K562 (cell line): ENCODE measurements around the gene FHIP2A. TPM values are rescaled to one million over a fixed set of nuclear protein-coding genes. Genes with fewer than 3 reads are reported as not detected.

Experiments
- ATAC-seq: fragments of 200-7000 bp; cut with Tn5 transposase; 3 replicates; pipeline ENCODE4 v1.9.1; 2020; ENCODE audit warnings: moderate library complexity
- BruUV-seq: library from RNA; stranded (reverse); fragments of 400-500 nt; replicated peaks from 2 replicates; lab custom pipeline; 2021; lab: Mats Ljungman, UMichigan
- CTCF ChIA-PET: fragments of 300-600 bp; formaldehyde crosslinking; extraction: SDS; loops from one replicate; lab custom pipeline; 2021; ENCODE audit warnings: low intra/inter-chr PET ratio; lab: Yijun Ruan, JAX
- POLR2A ChIA-PET: fragments of 300-600, 350-650 bp; sonication (Branson Sonifier 250); formaldehyde crosslinking; extraction: SDS; loops from one replicate; lab custom pipeline; 2021; ENCODE audit warnings: antibody characterized with exemption, inconsistent platforms; lab: Yijun Ruan, JAX
- DNase-seq, 4 experiments: peaks; one replicate each; pipeline versions ENCODE4 v3.0.0 to v3.0.0-alpha.2; 2011 to 2018; ENCODE audit warnings: low spot score in 3 of 4, mixed read lengths in 3 of 4; ENCODE audit errors: extremely low read depth in 1 of 4
- FAIRE-seq: peaks from 2 replicates; lab custom pipeline; 2011; peaks lifted over from hg19 to GRCh38; lab: Jason Lieb, UNC
- H2AFZ ChIP-seq: 2 replicates; pipeline ENCODE4 v1.6.0; 2011; ENCODE audit warnings: low read depth, low read length, control low read depth, inconsistent platforms
- H3K27ac ChIP-seq: fragments of 200-600 bp; 3 replicates; pipeline ENCODE4 v1.8.0; 2011; ENCODE audit warnings: low read depth, mild to moderate bottlenecking, control low read depth, inconsistent platforms, low read length, moderate library complexity, mixed read lengths; ENCODE audit errors: extremely low read depth
- H3K27me3 ChIP-seq, 2 experiments: fragments of 300-600 bp in 1 of 2; 2 replicates in 1 of 2; 3 replicates in 1 of 2; pipeline versions ENCODE4 v1.6.0 to v1.8.0; 2011; ENCODE audit warnings: inconsistent platforms in 2 of 2, low read length in 2 of 2, mild to moderate bottlenecking in 1 of 2, mixed read lengths in 1 of 2, moderate library complexity in 1 of 2; ENCODE audit not compliant: control insufficient read depth in 2 of 2, insufficient read depth in 2 of 2
- H3K36me3 ChIP-seq: fragments of 300-600 bp; 3 replicates; pipeline ENCODE4 v1.8.0; 2011; ENCODE audit warnings: mild to moderate bottlenecking, low read length, inconsistent platforms; ENCODE audit not compliant: control insufficient read depth, insufficient read depth
- H3K4me1 ChIP-seq, 2 experiments: fragments of 200-600 bp in 1 of 2; replicated peaks in 1 of 2; 2 replicates in 1 of 2; 3 replicates in 1 of 2; pipeline versions ENCODE4 v1.5.1 to v1.8.0; 2011; ENCODE audit warnings: inconsistent platforms in 2 of 2, low read length in 2 of 2, mild to moderate bottlenecking in 1 of 2, mixed read lengths in 1 of 2, moderate library complexity in 1 of 2; ENCODE audit not compliant: control insufficient read depth in 2 of 2, insufficient read depth in 2 of 2
- H3K4me2 ChIP-seq: 2 replicates; pipeline ENCODE4 v1.6.1; 2011; ENCODE audit warnings: low read length, control low read depth, inconsistent platforms, mixed read lengths; ENCODE audit not compliant: insufficient read depth
- H3K4me3 ChIP-seq: fragments of 200-600 bp; sonication (generic), shearing (Covaris generic); 2 replicates; pipeline ENCODE4 v1.5.1; 2016; ENCODE audit warnings: control low read depth, inconsistent platforms
- H3K79me2 ChIP-seq: fragments of 200-600 bp; 3 replicates; pipeline ENCODE4 v1.8.0; 2011; ENCODE audit warnings: low read length, inconsistent platforms; ENCODE audit not compliant: control insufficient read depth, insufficient read depth
- H3K9ac ChIP-seq, 2 experiments: 2 replicates each; pipeline versions ENCODE4 v1.6.0 to v1.6.1; 2011; ENCODE audit warnings: low read depth in 2 of 2, low read length in 2 of 2, control low read depth in 1 of 2, inconsistent platforms in 1 of 2, mild to moderate bottlenecking in 1 of 2, mixed read lengths in 1 of 2; ENCODE audit not compliant: insufficient read depth in 1 of 2
- H3K9me1 ChIP-seq: one replicate; pipeline ENCODE4 v1.6.0; 2011; ENCODE audit warnings: inconsistent platforms, mild to moderate bottlenecking, low read length, moderate library complexity; ENCODE audit not compliant: control insufficient read depth, insufficient read depth
- H3K9me3 ChIP-seq: replicated peaks from 2 replicates; pipeline ENCODE4 v1.5.1; 2011; ENCODE audit warnings: low read depth, low read length, inconsistent platforms; ENCODE audit not compliant: control insufficient read depth, insufficient read depth
- H4K20me1 ChIP-seq: replicated peaks from 2 replicates; pipeline ENCODE4 v1.6.1; 2011; ENCODE audit warnings: low read length, inconsistent platforms, mixed read lengths; ENCODE audit not compliant: control insufficient read depth, insufficient read depth
- ARHGAP35 ChIP-seq: fragments of 450-650 bp; IDR thresholded peaks from 2 replicates; pipeline ENCODE4 v1.6.1; 2018; ENCODE audit not compliant: partially characterized antibody
- DLX4 ChIP-seq: fragments of 250-450 bp; sonication (Bioruptor Pico); IDR thresholded peaks from 2 replicates; pipeline ENCODE4 v1.6.1; 2021; ENCODE audit warnings: mild to moderate bottlenecking
- ETS2 ChIP-seq: IDR thresholded peaks from 2 replicates; pipeline ENCODE4 v1.6.1; 2016; ENCODE audit warnings: borderline replicate concordance, missing genetic modification characterization, mild to moderate bottlenecking, moderate library complexity, missing compliant biosample characterization; ENCODE audit not compliant: poor library complexity, severe bottlenecking
- NCOR1 ChIP-seq: fragments of 450-650 bp; IDR thresholded peaks from 2 replicates; pipeline ENCODE4 v1.6.1; 2016; ENCODE audit warnings: mild to moderate bottlenecking, moderate library complexity
- RBM25 ChIP-seq: fragments of 200-400 bp; formaldehyde crosslinking; IDR thresholded peaks from 2 replicates; pipeline ENCODE4 v1.6.1; 2018; ENCODE audit warnings: low read length, low read depth, moderate library complexity; ENCODE audit not compliant: severe bottlenecking
- SNIP1 ChIP-seq: fragments of 450-650 bp; IDR thresholded peaks from 2 replicates; pipeline ENCODE4 v1.7.1; 2017; ENCODE audit warnings: low read depth, mild to moderate bottlenecking
- SP1 ChIP-seq: sonication (generic); formaldehyde crosslinking; IDR thresholded peaks from 2 replicates; pipeline ENCODE4 v1.8.1; 2022; ENCODE audit warnings: mild to moderate bottlenecking, missing genetic modification reagents
- SRSF9 ChIP-seq: fragments of 200-400 bp; formaldehyde crosslinking; IDR thresholded peaks from 2 replicates; pipeline ENCODE4 v1.6.1; 2017; ENCODE audit warnings: low read depth, low read length, borderline replicate concordance
- U2AF2 ChIP-seq: fragments of 200-400 bp; formaldehyde crosslinking; optimal IDR thresholded peaks from 2 replicates; pipeline ENCODE3; 2017; ENCODE audit warnings: low read depth, mild to moderate bottlenecking, low read length
- ZNF696 ChIP-seq: fragments of 250-450 bp; sonication (Bioruptor Pico); conservative IDR thresholded peaks from 2 replicates; pipeline ENCODE4 v1.4.0; 2020; ENCODE audit warnings: mild to moderate bottlenecking, moderate library complexity
- WGBS: fragments of 100-300 bp; shearing (Covaris generic); methylation state at CpG from one replicate; pipeline ENCODE4 v1.1.6; 2016; ENCODE audit warnings: low coverage, mixed read lengths; ENCODE audit not compliant: insufficient coverage; ENCODE audit errors: missing lambda C conversion rate; 5-methylcytosine and 5-hydroxymethylcytosine counted together
- in situ Hi-C: fragments of 300-500 bp; cut with MboI; formaldehyde crosslinking; loops from 4 replicates; pipeline ENCODE4 v1.15.0; 2018; ENCODE audit warnings: inconsistent platforms, mixed read lengths
- intact Hi-C: fragments of 100-400 bp; cut with micrococcal nuclease; formaldehyde crosslinking; loops from 2 replicates; pipeline ENCODE4 v1.14.2; 2022
- polyA plus RNA-seq, 8 experiments: library from polyadenylated mRNA; depleted of rRNA in 4 of 8; stranded (reverse) in 5 of 8; unstranded in 3 of 8; fragments of >200 nt; fragmentation: Nextera tagmentation in 2 of 8; fragmentation: Illumina TruSeq in 1 of 8; extraction: Ambion mirVana in 2 of 8; extraction: Trizol in 1 of 8; gene quantifications; 2 replicates each; pipeline versions ENCODE4 v1.2.1 to v1.2.3, GENCODE V29; 2011 to 2014; ENCODE audit warnings: inconsistent platforms in 1 of 8, missing spikeins in 1 of 8
- total RNA-seq, 7 experiments: library from RNA; depleted of rRNA in 6 of 7; stranded (reverse); fragments of >200 nt in 6 of 7; fragmentation: Illumina TruSeq in 2 of 7; extraction: Trizol in 2 of 7; gene quantifications; 2 replicates each; pipeline versions ENCODE4 v1.2.1 to v1.2.3, GENCODE V29; 2011 to 2021; ENCODE audit warnings: low replicate concordance in 1 of 7
- TF ChIP-seq, protein P1 (sequence below): fragments of 450-650 bp; IDR thresholded peaks from 2 replicates; pipeline ENCODE4 v1.7.1; 2018; ENCODE audit warnings: mild to moderate bottlenecking, low read depth; ENCODE audit not compliant: partially characterized antibody
- TF ChIP-seq, protein P2 (sequence below), 2 experiments: fragments of 450-650 bp; IDR thresholded peaks; 2 replicates each; pipeline ENCODE4 v1.6.1; 2016; ENCODE audit warnings: mild to moderate bottlenecking in 2 of 2, borderline replicate concordance in 1 of 2, low read depth in 1 of 2, moderate library complexity in 1 of 2

The FHIP2A gene
- total and polyA plus RNA-seq, 9 of the 15 experiments (the other 6 are each of a cell fraction or from before 2014, with no cell fraction given): 1.5 to 7.4 (median 3.3) TPM

DNA sequence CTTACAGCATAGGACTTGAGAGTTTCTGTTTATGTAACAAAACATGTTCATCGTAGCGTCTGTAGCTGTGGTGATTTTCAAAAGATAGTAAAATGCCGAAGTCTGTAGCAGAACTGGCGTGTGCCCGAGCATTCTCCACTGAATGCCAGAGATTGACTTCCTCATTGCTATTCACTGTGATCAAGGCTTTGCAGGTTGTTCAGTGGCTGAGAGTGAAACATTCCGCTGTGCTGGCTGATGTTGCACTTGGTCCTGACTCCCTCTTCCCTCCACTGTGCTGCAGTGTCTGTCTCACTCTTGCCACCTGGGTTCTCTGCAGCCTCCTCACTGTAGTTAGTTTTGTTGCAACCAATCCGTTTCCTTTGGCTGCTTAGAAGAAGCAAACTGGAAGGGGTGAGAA lies 37.6 kb downstream of the FHIP2A start:
- Histone ChIP-seq H3K36me3 (peaks cover 31% of the 10 kb centered on the region; the same call in 1 of the 3 replicates), H3K4me3 (no peak overlapping the region), H3K9me3 (no peaks in the 10 kb centered on the region), H3K27ac (no peak overlapping the region), H3K9me1 (no peaks in the 10 kb centered on the region), H3K9ac (no peak overlapping the region), H4K20me1 (no peaks in the 10 kb centered on the region), H3K27me3 (no peaks in the 10 kb centered on the region), H3K4me1 (no peaks in the 10 kb centered on the region), H3K79me2 (no peaks in the 10 kb centered on the region), H2AFZ (no peak overlapping the region), H3K4me2 (no peak overlapping the region)
- BruUV-seq: no TSS peak
- CTCF ChIA-PET: no interaction called here
- intact Hi-C loops (no loop called here), in situ Hi-C loops (no loop called here)
- no peak for DNase-seq
- ATAC-seq: no peak
- 92% methylated on average over 7 of the region's 7 CpGs for WGBS
- POLR2A ChIA-PET: no interaction called here
- no peak for FAIRE-seq
- TF ChIP-seq, protein P1, sequence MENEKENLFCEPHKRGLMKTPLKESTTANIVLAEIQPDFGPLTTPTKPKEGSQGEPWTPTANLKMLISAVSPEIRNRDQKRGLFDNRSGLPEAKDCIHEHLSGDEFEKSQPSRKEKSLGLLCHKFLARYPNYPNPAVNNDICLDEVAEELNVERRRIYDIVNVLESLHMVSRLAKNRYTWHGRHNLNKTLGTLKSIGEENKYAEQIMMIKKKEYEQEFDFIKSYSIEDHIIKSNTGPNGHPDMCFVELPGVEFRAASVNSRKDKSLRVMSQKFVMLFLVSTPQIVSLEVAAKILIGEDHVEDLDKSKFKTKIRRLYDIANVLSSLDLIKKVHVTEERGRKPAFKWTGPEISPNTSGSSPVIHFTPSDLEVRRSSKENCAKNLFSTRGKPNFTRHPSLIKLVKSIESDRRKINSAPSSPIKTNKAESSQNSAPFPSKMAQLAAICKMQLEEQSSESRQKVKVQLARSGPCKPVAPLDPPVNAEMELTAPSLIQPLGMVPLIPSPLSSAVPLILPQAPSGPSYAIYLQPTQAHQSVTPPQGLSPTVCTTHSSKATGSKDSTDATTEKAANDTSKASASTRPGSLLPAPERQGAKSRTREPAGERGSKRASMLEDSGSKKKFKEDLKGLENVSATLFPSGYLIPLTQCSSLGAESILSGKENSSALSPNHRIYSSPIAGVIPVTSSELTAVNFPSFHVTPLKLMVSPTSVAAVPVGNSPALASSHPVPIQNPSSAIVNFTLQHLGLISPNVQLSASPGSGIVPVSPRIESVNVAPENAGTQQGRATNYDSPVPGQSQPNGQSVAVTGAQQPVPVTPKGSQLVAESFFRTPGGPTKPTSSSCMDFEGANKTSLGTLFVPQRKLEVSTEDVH: no peak
- TF ChIP-seq ZNF696 (no peak), SRSF9 (no peak), ARHGAP35 (no peak), U2AF2 (no peak), SP1 (CRISPR knock-in tag) (no peak), SNIP1 (no peak), NCOR1 (no peak), DLX4 (no peak), ETS2 (tag) (no peak), RBM25 (no peak)
- TF ChIP-seq, protein P2, sequence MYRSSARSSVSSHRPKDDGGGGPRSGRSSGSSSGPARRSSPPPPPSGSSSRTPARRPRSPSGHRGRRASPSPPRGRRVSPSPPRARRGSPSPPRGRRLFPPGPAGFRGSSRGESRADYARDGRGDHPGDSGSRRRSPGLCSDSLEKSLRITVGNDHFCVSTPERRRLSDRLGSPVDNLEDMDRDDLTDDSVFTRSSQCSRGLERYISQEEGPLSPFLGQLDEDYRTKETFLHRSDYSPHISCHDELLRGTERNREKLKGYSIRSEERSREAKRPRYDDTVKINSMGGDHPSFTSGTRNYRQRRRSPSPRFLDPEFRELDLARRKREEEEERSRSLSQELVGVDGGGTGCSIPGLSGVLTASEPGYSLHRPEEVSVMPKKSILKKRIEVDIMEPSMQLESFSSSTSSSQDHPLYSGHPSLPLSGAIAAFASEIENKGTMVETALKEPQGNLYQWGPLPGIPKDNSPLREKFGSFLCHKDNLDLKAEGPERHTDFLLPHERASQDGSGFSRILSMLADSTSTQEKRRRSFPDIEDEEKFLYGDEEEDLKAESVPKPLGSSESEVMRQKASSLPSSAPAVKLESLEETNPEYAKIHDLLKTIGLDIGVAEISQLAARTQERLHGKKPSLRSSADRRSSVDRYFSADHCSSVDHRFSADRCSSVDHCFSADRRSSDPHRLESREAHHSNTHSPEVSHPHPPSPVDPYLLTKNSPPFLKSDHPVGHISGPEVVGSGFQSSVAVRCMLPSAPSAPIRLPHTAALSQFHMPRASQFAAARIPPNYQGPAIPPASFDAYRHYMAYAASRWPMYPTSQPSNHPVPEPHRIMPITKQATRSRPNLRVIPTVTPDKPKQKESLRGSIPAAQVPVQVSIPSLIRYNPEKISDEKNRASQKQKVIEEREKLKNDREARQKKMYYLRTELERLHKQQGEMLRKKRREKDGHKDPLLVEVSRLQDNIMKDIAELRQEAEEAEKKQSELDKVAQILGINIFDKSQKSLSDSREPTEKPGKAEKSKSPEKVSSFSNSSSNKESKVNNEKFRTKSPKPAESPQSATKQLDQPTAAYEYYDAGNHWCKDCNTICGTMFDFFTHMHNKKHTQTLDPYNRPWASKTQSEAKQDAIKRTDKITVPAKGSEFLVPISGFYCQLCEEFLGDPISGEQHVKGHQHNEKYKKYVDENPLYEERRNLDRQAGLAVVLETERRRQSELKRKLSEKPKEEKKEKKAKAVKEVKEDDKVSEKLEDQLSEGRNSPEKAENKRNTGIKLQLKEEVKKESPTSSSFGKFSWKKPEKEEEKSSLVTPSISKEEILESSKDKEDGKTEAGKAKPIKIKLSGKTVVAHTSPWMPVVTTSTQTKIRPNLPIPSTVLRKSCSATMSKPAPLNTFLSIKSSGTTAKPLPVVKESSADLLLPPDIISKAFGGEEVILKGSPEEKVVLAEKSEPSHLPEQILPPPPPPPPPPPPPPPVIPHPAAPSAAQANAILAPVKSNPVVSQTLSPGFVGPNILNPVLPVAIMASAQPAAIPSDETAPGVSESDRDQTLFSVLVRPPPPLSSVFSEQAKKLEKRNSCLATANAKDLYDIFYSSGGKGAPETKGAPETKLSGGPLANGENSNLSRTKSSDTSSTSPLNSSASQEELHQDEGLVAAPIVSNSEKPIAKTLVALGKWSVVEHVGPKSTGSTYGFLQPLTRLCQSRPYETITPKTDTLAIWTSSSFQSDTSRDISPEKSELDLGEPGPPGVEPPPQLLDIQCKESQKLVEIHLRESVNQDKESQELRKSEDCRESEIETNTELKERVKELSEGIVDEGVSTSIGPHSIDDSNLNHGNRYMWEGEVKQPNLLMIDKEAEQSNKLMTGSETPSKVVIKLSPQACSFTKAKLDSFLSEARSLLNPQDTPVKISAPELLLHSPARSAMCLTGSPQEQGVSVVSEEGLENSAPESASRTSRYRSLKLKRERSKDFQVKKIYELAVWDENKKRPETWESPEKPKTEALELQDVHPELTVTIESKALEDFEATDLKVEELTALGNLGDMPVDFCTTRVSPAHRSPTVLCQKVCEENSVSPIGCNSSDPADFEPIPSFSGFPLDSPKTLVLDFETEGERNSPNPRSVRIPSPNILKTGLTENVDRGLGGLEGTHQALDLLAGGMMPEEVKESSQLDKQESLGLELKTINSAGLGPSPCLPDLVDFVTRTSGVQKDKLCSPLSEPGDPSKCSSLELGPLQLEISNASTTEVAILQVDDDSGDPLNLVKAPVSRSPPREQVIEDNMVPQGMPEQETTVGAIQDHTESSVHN (IDR thresholded peaks at IDR 0.05; ENCODE audit: borderline replicate concordance in 1 of 2, low read depth in 1 of 2): no peak
